AML-193 (cell line): ENCODE data around the gene PI4KB.
A peak's percentile ranks its signal among the peaks of the same experiment; 100 is the strongest.
"Not testable (repeated sequence)": the region's sequence is repeated elsewhere in the genome, so short reads cannot be mapped to it uniquely, and the experiment has no call there.

Source experiments
- DNase-seq, 2 experiments: peaks; one replicate each; lab custom pipeline; 2025; lab: John Stamatoyannopoulos, UW

Gene PI4KB

GRCh38 chr1:151327223-151327902, at the start of gene PI4KB:
Gene PI4KB (minus strand): TSS chr1:151327416. CDS start chr1:151316481, 10,935 bp downstream.
- DNase-seq: peak; percentile 96 to 98

- no peak for DNase-seq
These were observed 46.0 kb upstream of the PI4KB start for GRCh38 chr1:151373196-151373595.

GRCh38 chr1:151372058-151372934, 45.1 kb upstream of the PI4KB start, which contains the start of gene SELENBP1:
Gene SELENBP1 (minus strand): TSS chr1:151372705. CDS start chr1:151372641, 64 bp downstream.
- DNase-seq: no peak

GRCh38 chr1:151371370-151372057, 44.3 kb upstream of the PI4KB start:
- no peak for DNase-seq

GRCh38 chr1:151370211-151370911, 43.1 kb upstream of the PI4KB start:
- peak; percentile 7 to 16 for DNase-seq

GRCh38 chr1:151369621-151370048, 42.4 kb upstream of the PI4KB start:
- DNase-seq: no peak

GRCh38 chr1:151369302-151369610, 42.0 kb upstream of the PI4KB start:
- no peak for DNase-seq

- no peak for DNase-seq
These were observed 41.4 kb upstream of the PI4KB start for GRCh38 chr1:151368393-151369301.

- DNase-seq: no peak
These were observed 40.6 kb upstream of the PI4KB start for GRCh38 chr1:151367658-151368392.

GRCh38 chr1:151364996-151365395, 37.8 kb upstream of the PI4KB start:
- DNase-seq: no peak

GRCh38 chr1:151362308-151363155, 35.3 kb upstream of the PI4KB start:
- DNase-seq: no peak

GRCh38 chr1:151361883-151362282, 34.7 kb upstream of the PI4KB start:
- DNase-seq: no peak

GRCh38 chr1:151356696-151357095, 29.5 kb upstream of the PI4KB start:
- DNase-seq: no peak

GRCh38 chr1:151352021-151352718, 25.0 kb upstream of the PI4KB start:
- no peak for DNase-seq

GRCh38 chr1:151350323-151350722, 23.1 kb upstream of the PI4KB start:
- not testable (repeated sequence) for DNase-seq

GRCh38 chr1:151347523-151348246, 20.5 kb upstream of the PI4KB start:
- no peak for DNase-seq

GRCh38 chr1:151346769-151347522, 19.7 kb upstream of the PI4KB start, which contains the start of gene RFX5:
Gene RFX5 (minus strand): TSS chr1:151347252. CDS start chr1:151346320, 932 bp downstream.
- DNase-seq: peak; percentile 98 to 99
